ENCODE measurements around the gene CGNL1. TPM values are rescaled to one million over a fixed set of nuclear protein-coding genes. Genes with fewer than 3 reads are reported as not detected.
A peak's percentile ranks its signal among the peaks of the same experiment; 100 is the strongest.

CGNL1 gene
- total and polyA plus RNA-seq, 11 donors = 3.8 to 40.0 (median 23.4) TPM

GRCh38 chr15:57384024-57384423 is 7.7 kb downstream of the CGNL1 start:
- peaks cover 0 to 13% (median 0%) of the 10 kb centered on the region in 9 donors for H3K27me3 ChIP-seq
- peak; percentile 52 to 86 (median 79) for ATAC-seq
- intact Hi-C loops (cut with DNase I) = no loop called here
- H3K27ac ChIP-seq = peak overlapping the region in 7 of 12 donors; percentile 10 to 61 (median 39)
- H3K4me3 ChIP-seq = no peak overlapping the region
- peak in 4 of 5 donors; percentile 46 to 77 (median 60) for DNase-seq
- no peaks in the 10 kb centered on the region for H3K36me3 ChIP-seq
- H3K4me1 ChIP-seq = peaks cover 0 to 63% (median 28%) of the 10 kb centered on the region in 12 donors
- TF ChIP-seq, protein P1, sequence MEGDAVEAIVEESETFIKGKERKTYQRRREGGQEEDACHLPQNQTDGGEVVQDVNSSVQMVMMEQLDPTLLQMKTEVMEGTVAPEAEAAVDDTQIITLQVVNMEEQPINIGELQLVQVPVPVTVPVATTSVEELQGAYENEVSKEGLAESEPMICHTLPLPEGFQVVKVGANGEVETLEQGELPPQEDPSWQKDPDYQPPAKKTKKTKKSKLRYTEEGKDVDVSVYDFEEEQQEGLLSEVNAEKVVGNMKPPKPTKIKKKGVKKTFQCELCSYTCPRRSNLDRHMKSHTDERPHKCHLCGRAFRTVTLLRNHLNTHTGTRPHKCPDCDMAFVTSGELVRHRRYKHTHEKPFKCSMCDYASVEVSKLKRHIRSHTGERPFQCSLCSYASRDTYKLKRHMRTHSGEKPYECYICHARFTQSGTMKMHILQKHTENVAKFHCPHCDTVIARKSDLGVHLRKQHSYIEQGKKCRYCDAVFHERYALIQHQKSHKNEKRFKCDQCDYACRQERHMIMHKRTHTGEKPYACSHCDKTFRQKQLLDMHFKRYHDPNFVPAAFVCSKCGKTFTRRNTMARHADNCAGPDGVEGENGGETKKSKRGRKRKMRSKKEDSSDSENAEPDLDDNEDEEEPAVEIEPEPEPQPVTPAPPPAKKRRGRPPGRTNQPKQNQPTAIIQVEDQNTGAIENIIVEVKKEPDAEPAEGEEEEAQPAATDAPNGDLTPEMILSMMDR (IDR thresholded peaks at IDR 0.05) = no peak
- TF ChIP-seq POLR2A (IDR thresholded peaks at IDR 0.05) = no peak
- no peaks in the 10 kb centered on the region for H3K9me3 ChIP-seq
- 72 to 97% (median 82%) methylated on average over 2 of the region's 2 CpGs for WGBS, 4 donors

DNA sequence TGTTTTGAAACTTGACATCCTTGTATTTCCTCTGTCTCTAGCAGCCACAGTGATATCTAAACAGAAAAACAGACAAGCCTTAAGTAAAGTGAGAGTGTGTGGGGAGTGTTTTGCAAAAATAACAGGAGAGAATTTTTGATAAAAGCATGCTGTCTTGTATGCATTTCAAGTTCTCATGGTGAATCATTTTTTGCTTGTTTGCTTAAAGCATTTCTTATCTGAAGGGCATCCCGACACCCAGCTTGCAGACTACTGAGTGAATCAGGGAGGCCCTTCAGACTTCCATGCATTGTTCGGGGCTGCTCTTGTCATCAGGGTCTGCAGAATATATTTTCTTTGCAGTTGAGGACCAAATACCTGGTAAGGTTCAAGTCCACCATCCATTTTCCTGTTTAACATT is 8.5 kb downstream of the CGNL1 start:
- intact Hi-C loops (cut with DNase I) = no loop called here
- H3K4me1 ChIP-seq = peaks cover 0 to 67% (median 28%) of the 10 kb centered on the region in 12 donors
- ATAC-seq = no peak
- peaks cover 0 to 5% (median 0%) of the 10 kb centered on the region in 9 donors for H3K27me3 ChIP-seq
- no peak for DNase-seq
- no peak for TF ChIP-seq POLR2A (IDR thresholded peaks at IDR 0.05)
- TF ChIP-seq, protein P1 (IDR thresholded peaks at IDR 0.05) = no peak
- H3K9me3 ChIP-seq = no peaks in the 10 kb centered on the region
- no peak overlapping the region for H3K4me3 ChIP-seq
- 47 to 73% (median 64%) methylated on average over 2 of the region's 2 CpGs for WGBS, 4 donors
- H3K36me3 ChIP-seq = no peaks in the 10 kb centered on the region
- peak overlapping the region in 4 of 12 donors; percentile 12 to 53 (median 33) for H3K27ac ChIP-seq

DNA sequence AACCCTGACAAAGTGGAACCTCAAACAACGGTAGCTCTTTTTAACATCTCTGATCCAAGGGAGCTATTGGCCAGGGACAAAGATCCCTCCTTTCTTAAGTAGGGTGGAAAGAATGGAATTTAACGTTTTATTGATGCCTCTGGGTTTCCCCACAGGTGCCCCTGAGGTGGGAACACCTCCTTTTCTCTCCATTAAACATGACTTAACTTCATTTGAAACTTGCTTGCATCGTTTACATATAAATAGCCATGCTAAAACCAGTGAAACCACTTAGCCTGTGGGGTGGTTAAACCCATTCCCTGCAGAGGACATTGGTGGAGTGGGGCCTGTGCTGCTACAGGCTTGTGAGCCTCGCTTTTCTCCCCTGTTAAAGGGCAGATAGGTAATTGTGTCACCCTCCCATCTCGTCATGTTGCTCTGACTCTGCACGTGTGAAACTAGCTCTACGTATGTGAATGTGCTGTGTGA is 9.7 kb downstream of the CGNL1 start:
- Histone ChIP-seq H3K27me3 (no peaks in the 10 kb centered on the region), H3K4me1 (peaks cover 0 to 72% (median 28%) of the 10 kb centered on the region in 12 donors), H3K4me3 (no peak overlapping the region), H3K9me3 (no peaks in the 10 kb centered on the region), H3K27ac (peak overlapping the region in 2 of 12 donors; percentile 2 to 53), H3K36me3 (no peaks in the 10 kb centered on the region)
- TF ChIP-seq, protein P1 (IDR thresholded peaks at IDR 0.05) = no peak
- TF ChIP-seq POLR2A (IDR thresholded peaks at IDR 0.05) = no peak
- intact Hi-C loops (cut with DNase I) = no loop called here
- DNase-seq = no peak
- no peak for ATAC-seq
- WGBS, 4 donors = 71 to 81% (median 76%) methylated on average over 7 of the region's 7 CpGs

DNA sequence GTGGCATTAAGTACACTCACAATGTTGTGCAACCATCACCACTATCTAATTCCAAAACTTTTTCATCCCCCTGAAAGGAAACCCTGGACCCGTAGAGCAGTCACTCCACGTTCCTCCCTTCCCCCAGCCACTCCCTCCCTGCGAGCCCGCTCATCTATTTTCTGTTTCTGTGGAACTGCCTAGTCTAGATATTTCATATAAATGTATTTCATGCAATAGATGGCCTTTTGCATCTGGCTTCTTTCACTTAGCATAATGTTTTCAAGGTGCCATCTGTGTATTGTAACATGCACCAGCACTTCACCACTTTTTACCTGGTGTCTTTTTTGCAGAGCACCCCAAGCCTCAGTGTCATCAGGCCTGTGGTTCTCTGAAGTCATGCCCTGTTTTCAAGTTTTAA is 10.7 kb downstream of the CGNL1 start:
- ATAC-seq (no peak), DNase-seq (no peak)
- Histone ChIP-seq H3K36me3 (no peaks in the 10 kb centered on the region), H3K27ac (peak overlapping the region in 1 of 12 donors; percentile 44), H3K4me1 (peaks cover 0 to 72% (median 28%) of the 10 kb centered on the region in 12 donors), H3K9me3 (no peaks in the 10 kb centered on the region), H3K4me3 (no peak overlapping the region), H3K27me3 (no peaks in the 10 kb centered on the region)
- TF ChIP-seq, protein P1 (IDR thresholded peaks at IDR 0.05) = no peak
- no peak for TF ChIP-seq POLR2A (IDR thresholded peaks at IDR 0.05)
- intact Hi-C loops (cut with DNase I) = no loop called here
- 72 to 88% (median 73%) methylated on average over 4 of the region's 4 CpGs for WGBS, 4 donors
